ENCODE measurements around the gene CDH4. TPM values are rescaled to one million over a fixed set of nuclear protein-coding genes. Genes with fewer than 3 reads are reported as not detected.

CDH4 gene
- total RNA-seq, 1 donor from 2014 or later: 3.2 TPM

- DNase-seq (ENCODE audit: low read depth) (no peak), FAIRE-seq (no peak)
- peaks cover 6% of the 10 kb centered on the region for H3K79me2 ChIP-seq (ENCODE audit: insufficient read depth, low read length)
- Mint-ChIP-seq H3K4me3 (ENCODE audit: unreplicated experiment) (no peak overlapping the region), H3K27me3 (ENCODE audit: low read depth, unreplicated experiment) (peaks cover 12% of the 10 kb centered on the region), H3K27ac (ENCODE audit: unreplicated experiment) (no peak overlapping the region), H3K9me3 (ENCODE audit: unreplicated experiment) (no peaks in the 10 kb centered on the region), H3K36me3 (ENCODE audit: low read depth, unreplicated experiment) (no peaks in the 10 kb centered on the region), H3K4me1 (ENCODE audit: low read depth, unreplicated experiment) (peaks cover 5% of the 10 kb centered on the region)
- no peaks in the 10 kb centered on the region for H3K36me3 ChIP-seq (ENCODE audit: insufficient read depth, low read length)
- TF ChIP-seq CTCF (IDR thresholded peaks at IDR 0.05; ENCODE audit: insufficient read depth, low read depth, low read length): no peak
- H3K9ac ChIP-seq (ENCODE audit: low read length): no peak overlapping the region
- no peaks in the 10 kb centered on the region for H3K27me3 ChIP-seq (ENCODE audit: insufficient read depth, low read length)
- no peaks in the 10 kb centered on the region for H3K9me3 ChIP-seq (ENCODE audit: insufficient read depth, low read depth, low read length)
- H2AFZ ChIP-seq (ENCODE audit: low read depth, low read length): no peak overlapping the region
- no peaks in the 10 kb centered on the region for H3K4me1 ChIP-seq (ENCODE audit: insufficient read depth, low read length)
- no peak overlapping the region for H3K27ac ChIP-seq (ENCODE audit: low read depth, low read length)
- no peak overlapping the region for H3K4me2 ChIP-seq (ENCODE audit: low read length)
- no peak overlapping the region for H3K4me3 ChIP-seq (ENCODE audit: insufficient read depth, low read depth, low read length)
- H4K20me1 ChIP-seq (ENCODE audit: insufficient read depth, low read length): peaks cover 57% of the 10 kb centered on the region
Measured at GRCh38 chr20:61311656-61312387, 59.8 kb downstream of the CDH4 start.

- Mint-ChIP-seq H3K27me3 (ENCODE audit: low read depth, unreplicated experiment) (peaks cover 12% of the 10 kb centered on the region), H3K27ac (ENCODE audit: unreplicated experiment) (no peak overlapping the region), H3K4me1 (ENCODE audit: low read depth, unreplicated experiment) (peaks cover 5% of the 10 kb centered on the region), H3K9me3 (ENCODE audit: unreplicated experiment) (no peaks in the 10 kb centered on the region), H3K4me3 (ENCODE audit: unreplicated experiment) (no peak overlapping the region), H3K36me3 (ENCODE audit: low read depth, unreplicated experiment) (no peaks in the 10 kb centered on the region)
- TF ChIP-seq EZH2 (IDR thresholded peaks at IDR 0.05; ENCODE audit: insufficient read depth, low read length): no peak
- TF ChIP-seq CTCF (IDR thresholded peaks at IDR 0.05; ENCODE audit: insufficient read depth, low read depth, low read length): no peak
- no peaks in the 10 kb centered on the region for H3K9me3 ChIP-seq (ENCODE audit: insufficient read depth, low read depth, low read length)
- no peak overlapping the region for H3K9ac ChIP-seq (ENCODE audit: low read length)
- H3K79me2 ChIP-seq (ENCODE audit: insufficient read depth, low read length): peaks cover 6% of the 10 kb centered on the region
- H3K36me3 ChIP-seq (ENCODE audit: insufficient read depth, low read length): no peaks in the 10 kb centered on the region
- H3K27ac ChIP-seq (ENCODE audit: low read depth, low read length): no peak overlapping the region
- no peak overlapping the region for H3K4me3 ChIP-seq (ENCODE audit: insufficient read depth, low read depth, low read length)
- peaks cover 55% of the 10 kb centered on the region for H4K20me1 ChIP-seq (ENCODE audit: insufficient read depth, low read length)
- H3K4me1 ChIP-seq (ENCODE audit: insufficient read depth, low read length): no peaks in the 10 kb centered on the region
- no peak overlapping the region for H2AFZ ChIP-seq (ENCODE audit: low read depth, low read length)
- H3K27me3 ChIP-seq (ENCODE audit: insufficient read depth, low read length): no peaks in the 10 kb centered on the region
- DNase-seq (ENCODE audit: low read depth) (no peak), FAIRE-seq (no peak)
- H3K4me2 ChIP-seq (ENCODE audit: low read length): no peak overlapping the region
Measured at GRCh38 chr20:61312925-61313324, 60.9 kb downstream of the CDH4 start.

- H3K36me3 Mint-ChIP-seq (ENCODE audit: low read depth, unreplicated experiment): no peaks in the 10 kb centered on the region
Measured at GRCh38 chr20:61313396-61313795, 61.3 kb downstream of the CDH4 start.

More at GRCh38 chr20:61313396-61313795, 61.3 kb downstream of the CDH4 start:
- H3K36me3 ChIP-seq (ENCODE audit: insufficient read depth, low read length): no peaks in the 10 kb centered on the region
- H3K4me2 ChIP-seq (ENCODE audit: low read length): no peak overlapping the region
- no peak overlapping the region for H3K27ac ChIP-seq (ENCODE audit: low read depth, low read length)
- no peaks in the 10 kb centered on the region for H3K9me3 ChIP-seq (ENCODE audit: insufficient read depth, low read depth, low read length)
- no peak overlapping the region for H3K4me3 Mint-ChIP-seq (ENCODE audit: unreplicated experiment)
- H3K4me1 Mint-ChIP-seq (ENCODE audit: low read depth, unreplicated experiment): peaks cover 5% of the 10 kb centered on the region
- H3K27me3 ChIP-seq (ENCODE audit: insufficient read depth, low read length): no peaks in the 10 kb centered on the region
- H3K9ac ChIP-seq (ENCODE audit: low read length): no peak overlapping the region
- no peak for TF ChIP-seq EZH2 (IDR thresholded peaks at IDR 0.05; ENCODE audit: insufficient read depth, low read length)
- no peak for TF ChIP-seq CTCF (IDR thresholded peaks at IDR 0.05; ENCODE audit: insufficient read depth, low read depth, low read length)
- no peak overlapping the region for H3K27ac Mint-ChIP-seq (ENCODE audit: unreplicated experiment)
- H2AFZ ChIP-seq (ENCODE audit: low read depth, low read length): no peak overlapping the region
- no peaks in the 10 kb centered on the region for H3K9me3 Mint-ChIP-seq (ENCODE audit: unreplicated experiment)
- DNase-seq (ENCODE audit: low read depth) (no peak), FAIRE-seq (no peak)
- peaks cover 6% of the 10 kb centered on the region for H3K79me2 ChIP-seq (ENCODE audit: insufficient read depth, low read length)
- no peak overlapping the region for H3K4me3 ChIP-seq (ENCODE audit: insufficient read depth, low read depth, low read length)
- H3K4me1 ChIP-seq (ENCODE audit: insufficient read depth, low read length): no peaks in the 10 kb centered on the region
- peaks cover 51% of the 10 kb centered on the region for H4K20me1 ChIP-seq (ENCODE audit: insufficient read depth, low read length)
- H3K27me3 Mint-ChIP-seq (ENCODE audit: low read depth, unreplicated experiment): peaks cover 12% of the 10 kb centered on the region

Data from astrocyte (in vitro differentiated cells and primary cell).